NCI-H2107 treated with DMSO at 0.1 percent for 48 hours (cell line): Measurements from ENCODE around the gene TBC1D5.
"Not testable (repeated sequence)": the region's sequence is repeated elsewhere in the genome, so short reads cannot be mapped to it uniquely, and the experiment has no call there.

Experiments
- DNase-seq: peaks from one replicate; lab custom pipeline; 2025; ENCODE audit not compliant: unreplicated experiment; lab: John Stamatoyannopoulos, UW

TBC1D5 gene

DNA sequence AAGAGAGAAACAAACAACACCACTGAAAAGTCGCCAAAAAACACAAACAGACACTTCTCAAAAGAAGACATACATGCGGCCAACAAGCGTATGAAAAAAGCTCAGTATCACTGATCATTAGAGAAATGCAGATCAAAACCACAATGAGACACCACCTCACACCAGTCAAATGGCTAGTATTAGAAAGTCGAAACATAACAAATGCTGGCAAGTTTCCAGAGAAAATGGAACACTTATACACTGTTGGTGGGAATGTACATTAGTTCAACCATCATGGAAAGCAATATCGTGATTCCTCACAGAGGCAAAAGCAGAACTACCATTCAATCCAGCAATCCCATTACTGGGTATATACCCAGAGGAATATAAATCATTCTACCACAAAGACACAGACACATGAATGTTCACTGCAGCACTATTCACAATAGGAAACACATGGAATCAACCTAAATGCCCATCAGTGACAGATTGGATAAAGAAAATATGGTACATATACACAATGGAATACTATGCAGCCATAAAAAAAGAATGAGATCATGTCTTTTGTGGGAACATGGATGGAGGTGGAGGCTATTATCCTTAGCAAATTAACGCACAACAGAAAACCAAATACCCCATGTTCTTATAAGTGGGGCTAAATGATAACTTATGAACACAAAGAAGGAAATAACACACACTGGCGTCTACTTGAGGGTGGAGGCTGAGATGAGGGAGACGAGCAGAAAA is 93.6 kb downstream of the TBC1D5 start:
- not testable (repeated sequence) for DNase-seq

DNA sequence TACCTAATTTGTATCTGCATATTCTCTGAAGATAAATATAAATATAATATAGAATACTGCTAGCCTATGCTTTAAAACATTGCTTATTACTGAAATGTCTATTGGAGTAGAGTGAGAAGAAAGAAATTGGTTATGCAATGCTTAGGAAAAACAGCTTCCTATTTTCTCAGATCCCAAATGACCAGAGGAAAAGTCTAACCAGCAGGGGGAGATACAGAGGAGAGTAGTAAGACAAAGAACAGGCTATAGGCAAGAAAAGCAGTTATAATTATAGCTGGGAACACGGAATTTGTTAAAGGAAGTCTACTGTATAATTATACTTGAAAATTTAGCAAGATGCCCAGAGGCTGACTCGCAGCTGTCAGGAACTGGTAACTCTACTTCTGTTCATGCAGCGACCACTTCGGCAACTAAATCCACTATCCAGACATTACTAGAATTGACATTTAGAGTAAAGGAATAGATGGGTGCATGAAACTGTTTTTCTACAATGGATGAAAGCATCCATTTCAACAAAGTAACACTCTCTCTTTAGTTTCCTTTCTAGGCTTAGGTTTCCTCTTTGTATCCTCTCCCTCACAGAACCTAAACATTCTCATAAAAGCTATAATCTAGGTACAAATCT is 97.2 kb downstream of the TBC1D5 start:
- DNase-seq, result peak; percentile 2

DNA sequence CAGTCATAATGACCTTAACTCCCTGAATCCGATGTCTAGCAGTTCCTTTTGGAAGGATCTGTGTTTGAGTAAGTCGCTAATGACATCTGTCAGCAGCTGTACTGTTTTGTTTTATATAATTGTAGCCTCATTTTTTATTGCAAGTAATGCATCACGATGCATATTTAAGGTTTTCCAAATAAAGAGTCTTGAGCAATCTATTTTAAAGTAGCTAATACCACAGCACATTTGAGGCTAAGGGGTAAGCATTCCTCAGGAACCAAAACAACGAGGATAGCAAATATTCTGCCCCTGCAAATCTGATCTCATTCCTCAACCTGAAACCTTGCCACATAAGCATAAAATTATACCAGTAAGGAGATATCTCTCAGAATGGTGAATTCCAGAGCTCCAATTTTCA is 98.7 kb downstream of the TBC1D5 start:
- no peak for DNase-seq

DNA sequence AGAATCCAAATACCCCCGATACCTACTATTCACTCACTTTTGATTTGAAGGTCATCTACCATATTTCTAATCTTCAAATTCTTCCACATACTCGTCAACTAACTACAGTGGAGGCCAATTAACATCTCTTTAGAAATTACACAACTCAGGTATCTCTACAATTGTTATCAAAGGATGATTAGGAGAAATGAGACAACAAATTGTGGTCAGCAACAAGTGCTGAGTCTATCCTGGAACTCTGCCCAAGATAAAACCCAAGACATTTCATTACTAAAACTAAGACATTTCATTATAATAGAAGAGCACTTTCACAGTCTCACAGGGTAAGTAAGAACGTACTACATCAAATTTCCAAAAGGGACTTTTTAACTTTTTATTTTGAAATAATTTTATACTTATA is 100.0 kb downstream of the TBC1D5 start:
- no peak for DNase-seq

DNA sequence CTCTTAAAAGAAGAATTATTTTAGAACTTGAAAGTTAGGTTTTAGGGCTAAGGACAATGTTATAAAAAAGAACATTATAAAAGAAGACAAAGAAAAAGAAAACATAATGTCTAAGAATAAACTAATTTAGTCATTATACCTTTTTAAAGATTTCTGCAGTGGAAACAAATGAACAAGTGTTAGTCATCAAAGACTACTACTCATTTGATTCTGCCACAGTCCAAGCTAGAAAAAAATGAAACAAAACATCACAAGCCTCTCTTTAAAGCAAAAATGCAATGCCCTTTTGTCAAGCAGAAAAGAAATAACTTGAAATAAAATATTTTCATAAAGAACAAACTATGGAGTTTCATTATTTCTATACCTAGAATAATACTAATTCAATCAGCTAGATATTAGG is 102.0 kb downstream of the TBC1D5 start:
- DNase-seq, result no peak

DNA sequence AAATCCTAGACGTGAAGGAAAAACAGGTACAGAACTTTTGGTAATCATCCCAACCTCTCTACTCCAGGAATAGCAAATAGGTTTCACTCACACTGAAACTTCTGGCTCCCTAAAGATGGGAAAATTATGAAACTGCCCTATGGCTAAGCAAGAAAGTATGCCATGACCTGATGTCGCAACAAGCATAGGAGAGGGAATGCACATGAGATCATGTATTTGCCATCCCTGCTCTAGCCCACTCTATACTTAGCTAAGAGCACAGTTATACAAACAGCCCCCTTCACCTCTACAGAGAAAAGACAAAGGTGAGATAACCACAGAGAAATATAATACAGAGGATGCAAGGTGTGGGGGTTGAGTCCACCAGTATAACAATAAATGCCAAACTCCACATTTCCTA is 102.7 kb downstream of the TBC1D5 start:
- DNase-seq, result peak; percentile 7

DNA sequence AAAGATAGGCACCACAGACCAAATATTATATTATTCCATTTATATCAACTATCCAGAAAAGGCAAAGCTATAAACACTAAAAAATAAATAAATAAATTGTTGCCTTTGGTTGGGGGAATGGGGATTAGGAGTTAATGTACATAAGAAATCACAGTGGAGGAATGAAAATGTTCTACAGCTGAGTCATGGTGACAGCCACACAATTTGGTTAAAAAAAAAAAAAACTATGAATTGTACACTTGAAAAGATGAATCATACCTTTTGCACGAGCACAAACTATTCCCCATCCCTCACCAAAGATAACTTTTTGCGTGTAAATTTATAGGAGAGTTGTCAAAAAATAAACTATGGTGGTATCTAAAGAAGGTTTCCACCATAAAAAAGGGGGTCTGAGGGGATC is 103.2 kb downstream of the TBC1D5 start:
- DNase-seq, result no peak

DNA sequence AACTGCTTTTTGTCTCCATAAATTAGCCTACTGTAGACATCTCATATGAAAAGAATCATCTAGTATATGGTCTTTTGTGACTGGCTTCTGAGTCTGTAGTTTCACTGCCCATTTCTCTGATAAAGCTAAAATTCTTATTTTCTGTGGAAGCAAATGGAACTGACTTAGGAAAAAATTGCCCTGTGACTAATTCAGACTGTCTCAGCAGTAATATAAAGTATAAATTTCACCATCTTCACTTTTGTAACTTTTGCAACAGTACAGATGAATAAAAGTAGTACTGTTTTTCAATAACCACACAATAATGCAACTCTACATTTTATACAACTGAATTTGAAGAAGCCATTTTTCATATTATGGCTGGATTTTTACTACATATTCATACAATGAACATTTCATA is 104.1 kb downstream of the TBC1D5 start:
- DNase-seq, result no peak

DNA sequence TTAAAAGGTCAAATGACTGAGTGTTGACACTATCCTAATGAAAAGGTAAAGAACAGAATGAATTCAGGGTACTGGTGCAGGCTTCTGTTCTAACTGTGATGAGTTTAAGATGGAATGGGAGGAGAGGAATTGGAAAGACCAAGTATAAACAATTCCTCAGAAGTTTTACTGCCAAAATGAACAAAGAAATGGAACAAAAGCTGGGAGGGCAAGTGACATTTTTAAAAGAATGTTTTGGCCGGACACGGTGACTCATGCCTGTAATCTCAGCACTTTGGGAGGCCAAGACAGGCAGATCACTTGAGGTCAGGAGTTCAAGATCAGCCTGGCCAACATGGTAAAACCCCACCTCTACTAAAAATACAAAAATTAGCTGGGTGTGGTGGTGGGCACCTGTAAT is 106.8 kb downstream of the TBC1D5 start:
- DNase-seq, result not testable (repeated sequence)

DNA sequence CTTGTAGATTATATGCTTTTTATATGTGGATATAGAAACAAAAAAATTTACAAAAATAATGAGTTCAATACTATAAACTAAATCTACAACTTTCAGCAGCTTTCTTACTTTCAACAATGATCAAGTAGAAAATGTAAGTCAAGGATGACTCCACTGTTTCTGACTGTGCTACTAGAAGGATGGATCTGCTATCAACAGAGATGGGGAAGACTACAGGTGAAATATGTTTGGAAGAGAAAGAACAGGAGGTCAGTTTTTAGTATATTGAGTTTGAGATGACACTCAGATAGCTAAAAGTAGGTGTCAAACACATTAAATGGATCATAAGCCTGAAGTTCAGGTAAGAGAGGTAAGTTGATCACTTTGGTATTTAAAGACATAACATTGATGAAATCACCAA is 107.5 kb downstream of the TBC1D5 start:
- no peak for DNase-seq

DNA sequence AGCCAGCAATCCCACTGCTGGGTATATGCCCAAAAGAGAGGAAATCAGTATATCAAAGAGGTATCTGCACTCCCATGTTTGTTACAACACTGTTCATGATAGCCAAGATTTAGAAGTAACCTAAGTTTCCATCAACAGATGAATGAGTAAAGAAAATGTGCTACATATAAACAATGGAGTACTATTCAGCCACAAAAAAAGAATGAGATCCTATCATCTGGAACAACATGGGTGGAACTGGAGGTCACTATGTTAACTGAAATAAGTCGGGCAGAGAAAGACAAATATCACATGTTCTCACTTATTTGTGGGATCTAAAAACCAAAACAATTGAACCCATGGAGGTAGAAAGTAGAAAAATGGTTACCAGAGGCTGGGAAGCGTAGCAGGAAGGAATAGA is 108.2 kb downstream of the TBC1D5 start:
- DNase-seq, result no peak

DNA sequence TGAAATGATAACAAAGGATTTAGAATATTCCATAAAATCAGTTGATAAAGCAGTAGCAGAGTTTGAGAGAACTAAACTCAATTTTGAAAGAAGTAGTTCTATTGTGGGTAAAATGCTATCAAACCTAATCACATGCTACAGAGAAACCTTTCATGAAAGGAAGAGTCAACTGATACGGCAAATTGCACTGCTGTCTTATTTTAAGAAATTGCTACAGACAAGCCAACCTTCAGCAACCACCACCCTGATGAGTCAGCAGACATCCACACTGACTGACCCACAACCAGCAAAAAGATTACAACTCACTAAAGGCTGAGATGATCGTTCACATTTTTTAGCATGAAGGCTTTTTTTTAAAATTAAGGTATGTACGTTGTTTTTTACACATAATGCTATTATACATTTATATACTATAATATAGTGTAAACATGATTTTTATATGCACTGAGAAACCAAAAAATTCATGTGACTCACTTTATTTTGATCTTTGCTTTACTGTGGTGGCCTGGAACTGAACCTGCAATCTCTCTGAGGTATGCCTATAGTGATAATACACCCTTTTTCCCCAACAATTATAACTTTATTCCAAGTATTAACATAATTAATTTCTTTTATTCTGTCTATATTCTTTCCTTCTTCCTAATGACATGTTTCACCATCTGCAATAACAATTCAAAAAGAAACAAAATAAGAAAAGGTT is 109.9 kb downstream of the TBC1D5 start:
- DNase-seq, result no peak

DNA sequence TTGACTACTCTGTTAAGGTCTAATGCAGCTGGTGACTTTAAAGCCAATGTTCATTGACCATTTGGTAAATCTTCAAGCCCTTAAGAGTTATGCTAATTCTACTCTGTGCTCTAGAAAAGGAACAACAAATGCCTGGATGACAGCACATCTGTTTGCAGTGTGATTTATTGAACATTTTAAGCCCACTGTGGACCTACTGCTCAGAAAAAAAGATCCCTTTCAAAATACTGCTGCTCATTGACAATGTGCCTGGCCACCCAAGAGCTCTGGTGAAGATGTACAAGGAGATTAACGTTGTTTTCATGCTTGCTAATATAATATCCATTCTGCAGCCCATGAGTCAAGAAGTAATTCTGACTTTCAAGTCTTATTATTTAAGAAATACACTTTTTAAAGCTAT is 110.8 kb downstream of the TBC1D5 start:
- no peak for DNase-seq

DNA sequence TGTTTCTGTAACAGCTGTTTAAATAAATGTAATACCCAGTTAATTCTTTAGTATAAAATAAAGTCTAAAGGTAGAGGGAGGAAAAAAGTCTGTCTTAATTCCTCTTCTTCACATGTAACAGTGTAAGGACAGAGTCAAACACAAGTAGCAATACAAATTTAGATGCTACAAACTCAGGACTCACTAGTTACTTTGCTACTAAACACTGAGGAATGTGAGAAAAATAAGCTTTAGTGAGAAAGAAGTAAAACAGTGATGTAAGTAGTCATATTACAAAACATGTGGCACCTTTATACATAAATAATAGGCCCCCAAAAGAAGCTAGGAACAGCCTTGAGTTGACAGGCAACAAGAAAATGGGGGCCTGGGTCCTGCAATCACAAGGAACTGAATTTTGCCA is 113.0 kb downstream of the TBC1D5 start:
- no peak for DNase-seq

DNA sequence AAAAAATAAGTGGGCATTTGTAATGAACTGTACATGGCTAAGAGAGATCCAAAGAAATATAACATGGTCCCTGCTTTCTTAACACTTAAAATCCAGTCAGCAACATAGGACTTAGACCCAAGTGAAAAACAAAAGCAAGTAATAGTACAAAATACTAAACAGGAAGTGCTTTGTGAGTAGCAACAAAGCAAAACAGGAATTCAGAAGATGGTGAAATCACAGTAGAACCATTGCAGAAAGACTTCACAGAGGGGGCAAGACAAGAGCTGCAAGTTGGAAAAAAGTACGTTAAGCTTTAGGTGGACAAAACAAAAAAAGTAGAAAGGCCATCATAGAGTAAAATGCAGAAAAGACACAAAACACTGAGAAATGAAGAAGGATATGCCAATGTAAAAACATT is 116.0 kb downstream of the TBC1D5 start:
- DNase-seq, result no peak

DNA sequence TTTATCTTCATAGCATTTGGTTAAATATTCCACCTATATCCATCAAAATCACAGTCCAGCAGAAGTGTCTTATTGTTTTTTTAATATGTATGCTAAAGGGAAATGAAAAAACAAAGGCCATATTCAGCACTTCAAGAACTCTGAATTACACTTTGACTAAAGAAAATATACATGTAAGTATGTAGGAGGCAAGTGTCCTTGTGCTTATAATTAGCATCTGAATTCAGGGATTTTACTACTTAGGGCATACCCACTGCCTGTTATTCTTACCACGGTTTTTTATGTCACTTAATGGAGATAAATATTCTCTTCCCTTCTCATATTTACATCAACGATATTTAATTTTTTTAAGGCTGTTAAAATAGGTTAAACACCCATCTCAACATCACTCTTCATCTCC is 117.3 kb downstream of the TBC1D5 start:
- DNase-seq, result no peak

DNA sequence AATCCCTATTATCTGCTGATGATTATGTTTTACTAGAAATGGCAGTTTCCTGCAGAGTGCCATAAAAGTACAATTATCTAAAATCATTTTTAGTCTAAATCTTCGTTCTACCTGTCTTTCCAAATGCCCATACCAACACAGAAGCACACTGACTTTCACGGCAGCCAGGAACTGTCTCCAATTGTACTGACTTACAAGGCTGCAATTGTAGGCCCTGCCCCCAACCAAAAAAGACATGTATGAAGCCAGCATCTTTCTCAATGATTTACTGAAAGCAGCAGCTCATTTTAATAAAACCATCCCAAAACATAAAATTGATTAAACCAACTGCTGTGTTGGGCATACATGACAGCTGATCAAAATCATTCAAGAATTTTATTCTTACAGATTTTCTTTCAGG is 119.0 kb downstream of the TBC1D5 start:
- no peak for DNase-seq

DNA sequence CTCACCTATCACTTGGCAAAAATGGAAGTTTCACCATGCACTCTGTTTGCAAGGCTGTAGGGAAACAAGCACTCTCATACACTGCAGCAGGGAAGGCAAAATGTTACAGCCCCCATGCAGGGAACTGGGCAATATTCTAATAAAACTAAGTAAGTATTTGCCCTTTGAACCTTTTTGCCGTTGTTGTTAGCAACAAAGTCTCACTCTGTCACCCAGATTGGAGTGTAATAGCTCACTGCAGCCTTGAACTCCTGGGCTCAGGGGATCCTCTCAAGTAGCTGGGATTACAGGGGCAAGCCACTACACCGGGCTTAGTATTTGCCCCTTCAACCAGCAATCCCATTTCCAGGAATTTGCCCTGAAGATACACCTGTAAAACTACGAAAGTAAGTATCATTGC is 122.5 kb downstream of the TBC1D5 start:
- no peak for DNase-seq

DNA sequence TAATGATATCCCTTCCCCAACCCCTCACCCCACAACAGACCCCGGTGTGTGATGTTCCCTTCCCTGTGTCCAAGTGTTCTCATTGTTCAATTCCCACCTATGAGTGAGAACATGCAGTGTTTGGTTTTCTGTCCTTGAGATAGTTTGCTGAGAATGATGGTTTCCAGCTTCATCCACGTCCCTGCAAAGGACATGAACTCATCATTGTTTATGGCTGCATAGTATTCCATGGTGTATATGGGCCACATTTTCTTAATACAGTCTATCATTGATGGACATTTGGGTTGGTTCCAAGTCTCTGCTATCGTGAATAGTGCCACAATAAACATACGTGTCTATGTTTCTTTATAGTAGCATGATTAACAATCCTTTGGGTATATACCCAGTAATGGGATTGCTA is 129.4 kb downstream of the TBC1D5 start:
- DNase-seq, result not testable (repeated sequence)

DNA sequence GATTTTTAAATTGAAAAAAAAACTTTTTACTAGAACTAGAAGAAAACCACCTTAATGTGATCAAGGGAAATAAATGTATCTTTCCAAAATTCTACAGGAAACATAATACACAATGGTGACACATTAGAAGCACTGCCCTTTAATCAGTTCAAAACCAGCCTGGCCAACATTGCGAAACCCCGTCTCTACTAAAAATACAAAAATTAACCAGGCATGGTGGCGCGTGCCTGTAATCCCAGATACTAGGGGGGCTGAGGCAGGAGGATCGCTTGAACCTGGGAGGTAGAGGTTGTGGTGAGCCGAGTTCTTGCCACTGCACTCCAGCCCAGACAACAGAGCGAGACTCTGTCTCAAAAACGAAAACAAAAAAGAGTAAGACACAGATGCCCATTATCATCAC is 134.5 kb downstream of the TBC1D5 start:
- DNase-seq, result no peak

DNA sequence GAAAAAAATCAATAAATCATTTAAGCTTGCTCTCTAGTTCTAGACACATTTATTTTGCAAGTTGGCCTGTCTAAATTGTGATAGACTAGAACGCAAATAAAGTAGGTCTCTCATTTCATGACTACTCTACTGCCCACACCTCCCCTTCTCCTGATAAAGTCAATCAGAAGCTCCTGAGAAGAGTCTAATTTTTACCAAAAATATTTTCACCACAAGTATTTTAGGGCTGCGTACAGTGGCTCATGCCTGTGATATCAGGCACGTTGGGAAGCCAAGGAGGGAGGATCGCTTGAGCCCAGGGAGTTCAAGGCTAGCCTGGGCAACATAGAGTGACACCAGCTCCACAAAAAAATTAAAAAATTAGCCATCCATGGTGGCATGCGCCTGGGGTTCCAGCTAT is 136.5 kb downstream of the TBC1D5 start:
- no peak for DNase-seq

DNA sequence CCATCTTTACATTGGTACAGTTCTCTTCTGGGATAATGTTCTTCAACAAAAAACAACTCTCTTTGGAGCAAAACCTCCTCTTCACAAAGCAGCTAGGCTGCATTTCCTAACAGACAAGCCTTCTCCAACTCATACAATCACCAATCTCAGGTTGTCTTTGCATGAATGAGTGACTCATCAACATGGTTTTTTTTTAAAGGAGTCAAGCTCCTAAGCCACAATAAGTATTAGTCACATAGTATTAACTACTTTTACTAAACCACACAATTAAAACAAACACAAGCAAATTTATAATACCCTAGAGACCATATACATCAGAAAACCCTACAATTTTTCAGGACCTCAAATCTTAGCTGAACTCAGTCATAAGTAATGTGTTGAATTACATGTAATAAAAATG is 137.4 kb downstream of the TBC1D5 start:
- no peak for DNase-seq
